ENCODE data around the gene LAMTOR3.

GRCh38 chr4:99845708-99846469 lies 48.3 kb downstream of the LAMTOR3 start:
- TF ChIP-seq CTCF (conservative IDR thresholded peaks at IDR 0.05 in 1 of 2, IDR thresholded peaks at IDR 0.05 in 1 of 2; ENCODE audit: low read depth in 1 of 2, low read length in 2 of 2) (no peak), EZH2 (IDR thresholded peaks at IDR 0.05; ENCODE audit: low read length, missing control alignments) (no peak)
